ENCODE data around the gene DEPDC5.

GRCh38 chr22:31866918-31867317 is 113.1 kb downstream of the DEPDC5 start:
- no peak for TF ChIP-seq EZH2 (IDR thresholded peaks at IDR 0.05)
- no peak for TF ChIP-seq POLR2AphosphoS5 (IDR thresholded peaks at IDR 0.05; ENCODE audit: borderline replicate concordance, low read depth, low read length)

Data from SK-N-MC (cell line).